ENCODE data around the gene RCAN3.

DNA sequence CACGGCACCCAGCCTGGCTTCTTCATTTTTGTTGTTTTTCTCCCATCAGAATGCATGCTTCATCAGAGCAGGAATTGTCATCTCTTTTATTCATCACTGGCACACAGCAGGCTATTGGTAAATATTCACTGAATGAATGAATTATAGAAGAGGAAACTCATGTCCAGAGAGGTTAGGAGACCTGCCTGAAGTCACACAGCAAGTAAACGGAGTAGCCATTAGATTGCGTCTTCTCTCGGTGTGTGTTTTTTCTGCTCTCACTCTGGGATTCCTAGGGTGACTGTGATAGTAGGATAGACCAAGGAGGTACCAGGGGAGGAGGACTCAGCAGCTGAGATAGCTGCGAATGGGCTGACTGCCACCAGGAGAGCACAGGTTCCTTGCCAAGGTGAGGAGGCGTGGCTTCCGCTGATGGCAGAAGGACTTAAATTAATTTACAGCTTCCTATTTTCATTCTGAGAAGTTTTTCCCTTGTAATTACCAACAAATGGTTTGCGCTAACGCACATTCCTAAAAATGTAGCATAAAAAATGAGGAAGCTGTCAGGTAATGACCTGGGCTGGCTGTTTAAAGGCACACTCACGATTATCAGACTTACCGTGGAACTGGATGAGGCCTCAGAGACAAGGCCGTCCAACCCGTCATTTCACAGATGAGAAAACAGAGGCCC is 48.8 kb downstream of the RCAN3 start:
- TF ChIP-seq EZH2 (IDR thresholded peaks at IDR 0.05) (no peak), POLR2AphosphoS5 (IDR thresholded peaks at IDR 0.05; ENCODE audit: borderline replicate concordance, low read depth, low read length) (no peak)

Measured in SK-N-MC (cell line).